ENCODE data around the gene MROH9.

MROH9 gene

DNA sequence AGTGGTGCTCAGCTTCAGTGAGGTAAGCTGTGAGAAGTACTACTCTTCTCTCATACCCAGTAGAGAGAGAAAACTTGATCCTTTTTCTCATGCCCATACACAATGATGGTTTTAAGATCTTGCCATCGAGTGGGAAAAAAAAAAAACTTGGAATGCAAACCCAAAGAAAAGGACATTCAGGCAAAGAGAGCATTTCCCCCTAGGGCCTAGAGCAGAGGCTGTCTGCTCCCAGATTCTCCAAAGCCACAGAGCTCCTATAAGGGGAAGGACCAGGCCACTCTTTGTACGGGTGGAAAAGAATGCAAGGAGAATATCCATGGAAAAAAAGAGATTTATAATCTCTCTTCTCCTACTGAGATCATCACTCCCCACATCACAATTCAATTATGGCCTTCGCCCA is 34.9 kb downstream of the MROH9 start:
- no peak for DNase-seq (ENCODE audit: low read depth in 2 of 2)

DNA sequence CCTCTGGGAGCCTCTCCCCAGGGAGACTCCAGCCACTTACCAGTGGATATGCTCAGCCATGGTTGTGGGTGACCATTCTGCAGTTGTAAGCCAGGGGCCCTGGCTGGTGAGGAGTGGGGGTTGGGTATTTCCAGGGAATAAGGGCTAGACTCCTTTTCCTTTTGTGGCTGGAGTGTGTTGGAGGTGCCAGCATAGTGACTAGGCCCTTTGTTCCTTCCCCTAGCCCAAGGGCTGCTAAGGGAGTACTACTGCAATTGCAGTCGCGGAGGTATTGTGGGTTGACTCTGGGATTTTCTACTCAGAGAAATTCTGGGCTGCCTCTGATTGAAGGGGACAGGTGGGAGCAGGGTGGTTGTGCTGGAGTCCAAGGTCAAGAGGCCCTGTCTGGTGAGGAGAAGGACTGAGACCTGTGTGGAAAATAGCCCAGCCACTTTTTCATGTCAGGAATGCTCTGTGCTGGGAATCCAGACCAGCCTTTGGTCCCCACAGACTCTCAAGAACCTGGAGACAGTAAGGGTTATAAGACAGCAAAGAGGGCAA is 43.1 kb downstream of the MROH9 start:
- no peak for DNase-seq (ENCODE audit: low read depth in 2 of 2)

DNA sequence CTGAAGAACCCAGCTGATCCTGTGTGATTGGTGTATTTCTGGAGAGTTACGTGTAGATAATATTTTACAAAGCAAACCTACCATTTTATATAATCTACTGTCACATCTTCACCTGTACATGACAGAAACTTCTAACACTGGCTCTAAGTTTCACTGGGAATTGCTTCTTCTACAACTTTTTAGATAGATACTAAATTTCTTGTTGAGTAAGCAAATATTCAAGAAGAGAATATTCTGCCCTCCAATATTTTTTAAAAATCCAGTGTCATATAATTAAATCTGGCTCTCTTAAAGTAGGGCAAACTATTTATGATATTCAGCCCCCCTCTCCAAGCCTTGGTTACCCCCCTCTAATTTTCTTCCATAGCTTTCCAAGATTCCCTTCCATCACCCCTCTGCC is 50.1 kb downstream of the MROH9 start:
- DNase-seq (ENCODE audit: low read depth in 2 of 2) = no peak

DNA sequence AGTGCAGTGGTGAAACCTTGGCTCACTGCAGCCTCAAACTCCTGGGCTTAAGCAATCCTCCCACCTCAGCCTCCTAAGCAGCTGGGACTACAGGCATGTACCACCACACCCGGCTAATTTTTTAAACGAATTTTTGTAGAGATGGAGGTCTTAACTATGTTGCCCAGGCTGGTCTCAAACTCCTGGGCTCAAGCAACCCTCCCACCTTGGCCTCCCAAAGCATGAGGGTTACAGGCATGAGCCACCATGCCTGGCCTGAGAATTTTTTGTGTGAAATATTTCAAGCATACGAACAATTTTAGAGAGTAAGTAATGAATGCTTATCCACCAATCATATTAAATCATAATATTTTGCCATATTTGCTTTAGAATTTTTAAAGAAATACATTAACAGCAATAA is 51.6 kb downstream of the MROH9 start:
- DNase-seq (ENCODE audit: low read depth in 2 of 2) = no peak

DNA sequence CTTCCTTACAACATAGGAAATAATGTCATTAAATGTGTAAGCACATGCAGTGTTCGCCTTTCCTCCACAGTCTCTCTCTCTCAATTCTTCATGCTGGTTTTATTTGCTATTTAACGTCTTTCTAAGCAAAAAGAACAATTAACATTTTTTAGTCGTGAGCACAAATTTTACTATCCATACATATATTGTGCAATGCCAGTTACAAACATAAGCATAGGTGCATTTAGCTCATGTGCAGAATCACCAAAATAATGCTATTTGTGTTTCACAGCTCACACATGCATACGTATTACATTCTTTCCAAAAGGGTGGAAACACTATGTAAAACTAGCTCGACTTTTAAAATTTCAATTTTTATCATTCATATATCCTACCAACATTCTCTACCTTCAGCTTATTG is 52.1 kb downstream of the MROH9 start:
- DNase-seq (ENCODE audit: low read depth in 2 of 2) = no peak

DNA sequence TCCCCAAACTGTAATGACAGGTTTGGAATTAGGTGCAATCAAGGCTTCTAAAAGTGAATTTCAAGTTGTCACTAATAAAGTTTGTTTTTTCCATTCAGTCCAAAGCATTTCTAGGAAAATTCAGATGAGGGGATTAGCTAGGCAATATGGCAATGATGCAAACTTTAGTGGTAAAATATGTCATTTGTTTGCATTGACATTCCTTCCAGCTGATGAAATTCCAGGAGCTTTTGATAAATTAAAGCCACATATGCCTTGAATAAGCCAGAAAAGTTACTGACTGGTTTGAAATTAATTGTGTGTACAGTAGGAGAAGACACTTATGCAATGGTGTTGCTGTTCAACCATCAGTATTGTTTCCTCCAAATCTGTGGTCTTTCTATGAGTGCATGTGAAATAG is 57.8 kb downstream of the MROH9 start:
- no peak for DNase-seq (ENCODE audit: low read depth in 2 of 2)

DNA sequence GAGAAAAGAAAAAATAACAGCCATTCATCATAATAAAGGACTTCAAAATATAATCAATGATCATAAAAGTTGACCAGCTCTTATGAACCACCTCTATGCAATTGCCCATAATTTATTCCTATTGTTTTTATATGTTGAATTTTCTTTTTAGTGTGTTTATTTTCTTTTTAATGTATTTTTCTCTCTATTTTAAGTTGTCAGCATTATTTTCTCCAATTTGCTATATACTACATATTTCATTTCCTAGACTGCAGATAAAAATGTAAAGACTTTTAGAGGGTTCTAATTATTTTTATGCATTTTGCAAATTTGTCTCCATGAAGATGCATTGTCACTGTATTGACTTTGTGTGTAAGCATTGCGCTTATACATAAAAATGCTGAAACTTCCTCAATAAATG is 58.4 kb downstream of the MROH9 start:
- no peak for DNase-seq (ENCODE audit: low read depth in 2 of 2)

DNA sequence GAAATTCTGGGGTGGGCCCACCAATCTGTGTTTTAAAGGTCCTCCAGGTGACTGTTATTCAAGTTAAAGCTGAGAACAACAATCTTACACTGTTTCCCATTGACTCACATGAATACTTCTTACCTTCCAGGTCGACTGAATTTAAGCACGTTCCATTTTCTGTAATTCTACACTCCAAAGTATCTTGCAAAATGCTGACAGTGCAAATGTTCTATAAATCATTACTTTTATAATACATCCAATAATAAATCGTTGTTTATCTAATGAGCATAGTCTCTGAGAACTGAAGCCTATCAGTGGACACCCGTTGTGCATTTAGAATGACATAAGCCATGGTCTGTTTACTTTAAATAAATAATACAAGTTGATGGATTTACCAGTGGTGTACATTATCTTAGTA is 79.5 kb downstream of the MROH9 start:
- no peak for DNase-seq (ENCODE audit: low read depth in 2 of 2)

DNA sequence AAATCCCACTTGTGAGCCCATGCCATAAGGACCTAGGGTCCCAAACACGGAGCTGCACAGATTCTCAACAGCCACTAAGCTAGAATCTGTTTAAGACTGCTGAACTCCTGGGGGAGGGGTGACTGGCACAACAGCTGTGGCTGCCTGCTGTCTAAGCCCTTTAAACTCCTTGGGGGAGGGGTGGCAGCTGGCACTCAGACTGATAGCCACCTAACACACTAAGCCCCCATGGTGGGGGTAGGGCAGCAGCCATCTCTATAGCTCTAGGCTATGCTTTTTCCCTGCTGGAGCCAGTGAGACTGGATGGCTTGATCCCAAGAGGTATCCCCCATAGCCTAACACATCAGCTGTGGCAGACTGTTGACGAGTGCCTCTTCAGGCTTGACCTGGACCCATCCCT is 82.1 kb downstream of the MROH9 start:
- DNase-seq (ENCODE audit: low read depth in 2 of 2) = no peak

DNA sequence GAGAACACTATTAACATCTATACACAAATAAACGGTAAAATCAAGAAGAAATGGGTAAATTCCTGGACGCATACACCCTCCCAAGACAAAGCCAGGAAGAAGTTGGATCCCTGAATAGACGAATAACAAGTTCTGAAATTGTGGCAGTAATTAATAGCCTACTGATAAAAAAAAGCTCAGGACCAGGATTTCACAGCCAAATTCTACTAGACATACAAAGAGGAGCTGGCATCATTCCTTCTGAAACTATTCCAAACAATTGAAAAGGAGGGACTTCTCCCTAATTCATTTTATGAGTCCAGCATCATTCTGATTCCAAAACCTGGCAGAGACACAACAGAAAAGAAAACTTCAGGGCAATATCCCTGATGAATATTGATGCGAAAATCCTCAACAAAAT is 84.6 kb downstream of the MROH9 start:
- DNase-seq (ENCODE audit: low read depth in 2 of 2) = no peak

DNA sequence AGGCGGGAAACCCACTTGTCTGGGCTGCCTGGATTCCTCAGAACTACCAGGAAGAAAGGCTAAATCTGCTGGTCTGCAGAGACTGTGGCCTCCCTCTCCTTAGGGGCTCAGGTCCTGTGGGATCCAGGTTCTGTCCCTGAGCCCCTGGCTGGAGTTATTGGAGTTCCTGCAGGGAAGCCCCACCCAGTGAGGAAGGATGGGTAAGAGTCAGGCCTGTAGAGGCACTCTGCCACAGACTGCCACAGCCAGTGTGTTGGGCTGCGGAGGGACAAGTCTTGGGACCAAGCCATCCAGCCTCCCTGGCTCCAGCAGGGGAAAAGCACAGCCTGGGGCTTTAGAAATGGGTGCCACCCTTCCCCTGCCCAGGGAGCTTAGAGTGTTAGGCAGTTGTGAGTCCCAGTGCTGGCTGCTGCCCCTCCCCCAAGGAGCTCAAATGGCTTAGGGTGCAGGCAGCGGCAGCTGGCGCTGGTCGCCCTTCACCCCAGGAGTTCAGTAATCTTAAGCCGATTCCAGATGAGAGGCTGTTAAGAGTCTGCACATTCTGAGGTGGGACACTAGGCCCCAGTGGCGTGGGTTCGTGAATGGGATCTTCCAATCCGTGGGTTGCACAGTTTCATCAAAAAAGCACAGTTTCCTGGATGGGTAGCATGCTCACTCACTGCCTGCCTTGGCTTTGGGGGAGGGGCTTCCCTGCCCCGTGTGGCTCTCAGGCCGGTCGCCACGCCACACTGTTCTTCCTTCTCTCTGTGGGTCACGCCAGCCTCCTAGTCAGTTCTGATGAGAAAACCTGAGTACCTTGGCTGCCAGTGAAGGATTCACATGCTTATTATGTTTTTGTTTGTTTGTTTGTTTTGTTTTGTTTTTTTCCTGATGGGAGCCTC is 97.7 kb downstream of the MROH9 start:
- no peak for DNase-seq (ENCODE audit: low read depth in 2 of 2)

DNA sequence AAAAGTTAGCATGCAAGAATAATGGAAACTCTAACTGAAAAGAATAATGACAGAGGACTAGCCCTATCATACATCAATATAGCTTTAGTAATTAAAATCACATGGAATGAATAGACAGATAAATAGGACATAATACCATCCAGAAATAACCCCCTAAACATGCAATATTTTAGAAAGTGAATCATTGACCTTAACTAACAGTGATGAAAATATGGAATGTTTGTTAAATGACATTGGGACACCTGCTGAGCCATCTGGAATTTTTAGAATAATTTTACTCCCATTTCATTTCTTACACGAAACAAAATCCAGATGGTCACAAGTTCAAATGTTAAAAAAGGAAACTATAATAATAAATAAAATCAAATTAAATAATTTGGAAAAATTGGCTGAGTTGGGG is 102.3 kb downstream of the MROH9 start:
- DNase-seq (ENCODE audit: low read depth in 2 of 2) = no peak

DNA sequence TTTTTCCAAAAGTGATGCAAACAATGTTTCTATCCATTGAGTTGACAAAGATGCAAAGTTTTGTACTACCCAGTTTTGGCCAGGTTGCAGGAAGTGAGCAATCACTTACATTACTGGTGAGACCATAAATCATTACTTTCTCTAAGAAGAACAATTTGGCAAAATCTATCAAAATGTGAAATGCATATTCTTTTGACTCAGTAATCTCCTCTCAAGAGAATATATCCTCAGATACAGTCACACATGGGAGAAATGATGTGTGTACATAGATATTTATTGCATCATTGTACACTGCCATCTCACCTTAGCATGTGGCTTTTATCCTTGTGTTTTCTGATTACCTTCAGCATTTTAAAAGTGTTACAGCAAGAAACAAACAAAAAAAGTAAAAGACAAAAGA is 103.0 kb downstream of the MROH9 start:
- no peak for DNase-seq (ENCODE audit: low read depth in 2 of 2)

DNA sequence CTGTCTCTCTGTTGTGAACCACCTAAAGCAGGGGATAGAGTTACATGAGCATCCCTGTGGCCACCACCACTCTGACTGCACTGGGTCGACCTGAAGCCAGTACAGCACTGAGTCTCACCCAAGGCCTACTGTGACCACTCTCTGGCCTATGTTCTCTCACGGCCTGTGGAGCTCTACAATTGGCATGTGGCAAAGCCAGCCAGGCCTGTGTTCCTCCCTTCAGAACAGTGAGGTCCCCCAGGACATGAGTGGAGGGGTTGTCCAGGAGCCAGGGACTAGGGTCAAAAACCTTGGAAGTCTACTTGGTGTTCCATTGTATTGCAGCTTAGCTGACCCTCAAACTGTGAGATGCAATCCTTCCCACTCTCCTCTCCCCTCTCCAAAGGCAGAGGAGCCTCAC is 112.7 kb downstream of the MROH9 start:
- no peak for DNase-seq (ENCODE audit: low read depth in 2 of 2)

DNA sequence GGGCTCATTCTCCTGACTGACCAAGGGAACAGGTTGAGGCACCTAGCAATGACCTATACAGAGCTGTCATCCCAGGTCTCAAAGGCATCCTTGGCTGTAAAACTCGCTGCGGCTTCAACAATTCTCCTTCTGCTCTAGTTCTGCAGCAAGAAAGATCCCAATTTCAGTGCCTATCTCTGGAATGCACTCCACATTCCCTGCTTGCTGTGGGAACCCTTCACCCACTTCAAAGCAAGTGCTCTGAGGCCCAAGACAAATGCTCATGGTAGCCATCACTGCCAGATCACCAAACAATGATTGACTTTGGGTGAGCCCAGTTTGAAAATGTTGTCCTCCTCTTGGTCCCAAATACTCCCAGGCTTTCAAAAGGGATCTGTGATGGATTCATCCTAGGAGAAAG is 117.6 kb downstream of the MROH9 start:
- DNase-seq (ENCODE audit: low read depth in 2 of 2) = no peak

DNA sequence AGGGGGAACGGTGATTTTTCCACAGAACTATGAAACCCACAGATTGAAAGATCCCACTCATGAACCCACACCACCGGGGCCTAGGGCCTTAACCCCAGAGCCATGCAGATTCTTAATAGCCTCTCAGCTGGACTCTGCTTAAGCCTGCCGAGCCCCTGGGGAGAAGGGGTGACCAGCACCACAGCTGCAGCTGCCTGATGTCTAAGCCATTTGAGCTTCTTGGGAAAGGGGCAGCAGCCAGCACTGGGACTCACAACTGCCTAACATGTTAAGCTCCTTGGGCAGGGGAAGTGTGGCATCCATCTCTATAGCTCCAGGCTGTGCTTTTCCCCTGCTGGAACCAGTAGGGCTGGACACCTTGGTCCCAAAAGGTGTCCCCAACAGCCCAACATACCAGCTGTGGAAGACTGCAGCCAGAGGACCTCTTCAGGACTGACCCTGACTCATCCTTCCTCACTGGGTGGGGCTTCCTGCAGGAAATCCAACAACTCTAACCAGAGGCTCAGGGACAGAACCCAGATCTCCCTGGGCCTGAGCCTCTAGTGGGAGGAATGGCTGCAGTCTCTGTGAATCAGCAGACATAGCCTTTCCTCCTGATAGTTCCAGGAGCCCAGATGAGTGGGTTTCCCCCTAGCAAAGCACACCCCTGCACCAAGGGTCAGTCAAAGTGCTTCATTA is 120.8 kb downstream of the MROH9 start:
- no peak for DNase-seq (ENCODE audit: low read depth in 2 of 2)

DNA sequence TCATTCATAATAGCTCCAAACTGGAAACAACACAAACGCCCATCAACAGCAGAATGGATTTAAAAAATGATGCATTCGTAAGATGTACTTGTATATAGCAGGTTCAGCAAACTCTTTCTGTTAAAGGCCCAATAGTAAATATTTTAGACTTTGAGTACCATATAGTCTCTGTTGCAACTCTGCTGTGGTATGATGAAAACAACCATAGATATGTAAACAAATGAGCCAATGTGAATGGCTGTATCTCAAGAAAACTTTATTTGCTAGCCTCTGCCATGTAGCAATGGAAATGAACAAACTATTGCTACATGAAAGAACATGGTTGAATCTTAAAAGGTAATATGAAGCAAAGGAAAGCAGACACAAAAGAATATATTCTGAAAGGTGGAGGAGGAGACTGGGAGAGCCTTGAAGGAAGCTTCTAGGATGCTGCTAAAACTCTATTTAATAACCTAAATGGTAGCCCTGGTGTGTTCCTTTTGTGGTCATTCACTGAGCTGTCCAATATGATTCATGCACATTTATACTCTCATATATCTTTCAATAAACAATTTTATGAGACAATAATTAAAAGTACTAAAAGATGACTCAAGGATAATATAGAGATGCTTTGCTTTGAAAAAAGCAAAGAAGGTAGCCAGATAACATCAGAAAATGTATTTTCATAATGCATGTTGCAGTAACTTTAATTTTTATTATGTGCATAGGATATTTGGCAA is 126.2 kb downstream of the MROH9 start:
- no peak for DNase-seq (ENCODE audit: low read depth in 2 of 2)

DNA sequence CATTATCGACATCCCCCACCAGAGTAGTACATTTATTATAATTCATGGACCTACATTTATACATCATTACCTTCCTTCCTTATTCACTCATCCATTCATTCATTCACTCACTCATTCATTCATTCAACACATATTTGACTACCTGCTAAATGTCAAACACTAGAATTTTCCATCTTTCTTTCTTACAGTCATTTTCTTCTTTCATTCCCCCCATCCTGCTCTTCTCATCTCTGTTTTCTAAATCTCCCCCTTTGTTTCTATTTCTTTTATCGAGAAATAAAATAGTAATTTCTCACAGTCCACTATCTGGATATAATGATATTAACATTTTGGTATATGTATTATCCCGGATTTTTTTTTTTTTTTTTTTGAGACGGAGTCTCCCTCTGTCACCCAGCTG is 127.6 kb downstream of the MROH9 start:
- DNase-seq (ENCODE audit: low read depth in 2 of 2) = no peak

DNA sequence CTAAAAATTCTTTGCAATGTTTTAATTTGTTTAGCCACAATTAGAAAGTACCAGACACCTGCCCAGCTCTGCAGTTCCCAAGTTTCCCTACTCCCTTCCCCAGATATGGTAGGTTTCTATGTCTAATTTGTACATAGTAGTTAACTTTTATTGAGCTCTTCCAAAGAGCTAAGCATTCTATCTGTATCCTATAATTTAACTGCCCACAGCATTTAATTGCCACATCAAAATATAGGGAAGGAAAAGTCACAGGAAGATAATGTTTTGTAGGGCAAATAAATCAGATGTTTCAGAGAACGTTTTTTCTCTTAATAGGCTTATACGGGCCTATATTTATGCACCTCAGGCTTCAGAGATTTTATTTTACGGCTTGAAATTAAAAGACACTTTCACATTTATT is 139.7 kb downstream of the MROH9 start:
- DNase-seq (ENCODE audit: low read depth in 2 of 2) = no peak

DNA sequence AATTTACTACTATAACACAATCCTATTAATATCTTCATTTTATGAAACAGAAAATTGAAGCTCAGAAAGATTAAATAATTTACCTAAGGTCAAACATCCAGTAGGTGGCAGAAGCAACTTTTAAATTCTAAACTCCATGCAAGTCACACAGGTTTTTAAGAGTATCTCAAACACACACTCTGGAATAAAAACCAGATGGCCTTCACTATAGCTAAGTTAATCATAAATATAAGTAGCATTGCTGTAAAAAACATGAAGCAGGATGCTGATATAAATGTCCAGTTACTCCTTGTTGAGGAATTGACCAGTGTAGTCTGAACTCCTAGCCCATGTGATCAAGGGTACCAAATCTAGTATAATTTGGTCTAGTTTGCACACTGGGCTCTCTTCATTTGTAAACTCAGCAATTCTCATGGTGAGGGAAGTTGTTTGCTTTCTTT is 146.0 kb downstream of the MROH9 start:
- no peak for DNase-seq (ENCODE audit: low read depth in 2 of 2)

DNA sequence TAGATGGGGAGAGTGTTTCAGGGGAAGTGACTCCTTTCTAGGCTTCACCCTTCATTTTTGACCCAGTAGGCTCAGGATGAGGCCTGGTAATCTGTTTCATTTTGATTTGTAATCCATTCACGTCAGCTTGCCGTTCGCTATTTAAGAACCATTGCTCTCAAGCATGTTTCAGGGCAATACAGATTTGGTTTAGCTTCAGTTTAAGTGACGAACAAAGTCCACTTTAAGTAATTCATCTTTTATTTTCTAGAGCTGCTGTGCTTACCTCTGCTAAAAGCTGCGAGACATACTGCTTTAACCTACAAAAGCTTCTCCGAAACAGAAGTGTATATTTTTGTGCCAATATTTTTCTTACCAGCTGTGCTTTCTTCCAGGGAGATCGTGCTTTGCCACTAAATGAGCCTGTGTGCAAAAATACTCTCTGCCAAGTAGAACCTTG is 146.4 kb downstream of the MROH9 start:
- DNase-seq (ENCODE audit: low read depth in 2 of 2) = no peak

DNA sequence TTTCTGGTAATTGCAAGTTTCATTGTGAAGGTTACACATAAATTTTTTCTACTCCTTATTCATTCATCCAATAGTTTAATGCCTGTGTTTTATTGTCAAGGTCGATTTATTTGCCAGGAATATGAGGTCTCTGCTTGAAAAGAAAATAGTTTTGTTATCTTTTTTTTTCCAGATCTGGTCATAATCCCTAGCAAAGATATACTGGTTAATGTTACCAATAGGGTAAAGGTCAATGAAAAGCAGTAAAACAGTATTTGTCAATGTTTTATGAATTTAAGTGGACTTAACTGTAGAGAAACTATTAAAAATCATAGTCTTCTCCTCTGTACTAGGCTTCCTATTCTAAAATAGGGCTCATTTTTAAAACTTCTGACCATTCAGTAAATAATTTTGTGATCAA is 147.3 kb downstream of the MROH9 start:
- DNase-seq (ENCODE audit: low read depth in 2 of 2) = no peak
